Measurements from ENCODE around the gene SLC39A2.

Gene SLC39A2

GRCh38 chr14:21047378-21047781, 48.3 kb downstream of the SLC39A2 start:
- peak; percentile 70 for DNase-seq (ENCODE audit: low spot score)

- DNase-seq (ENCODE audit: low spot score): no peak
These were observed 49.5 kb downstream of the SLC39A2 start for GRCh38 chr14:21048638-21049037.

GRCh38 chr14:21049271-21049673, 50.2 kb downstream of the SLC39A2 start:
- DNase-seq (ENCODE audit: low spot score): peak; percentile 37

GRCh38 chr14:21050597-21050996, 51.5 kb downstream of the SLC39A2 start:
- DNase-seq (ENCODE audit: low spot score): no peak
